A673 (cell line): ENCODE data around the gene NETO1. TPM values are rescaled to one million over a fixed set of nuclear protein-coding genes. Genes with fewer than 3 reads are reported as not detected.

Experiments used
- BruUV-seq: library from RNA; stranded (reverse); fragments of 400-500 nt; replicated peaks from 2 replicates; lab custom pipeline; 2021; lab: Mats Ljungman, UMichigan
- CTCF ChIA-PET: fragments of 300-600 bp; sonication (Branson Sonifier 250); formaldehyde crosslinking; loops from one replicate; lab custom pipeline; 2022; ENCODE audit warnings: antibody characterized with exemption; lab: Charles Lee
- POLR2A ChIA-PET: fragments of 300-600 bp; sonication (Branson Sonifier 250); formaldehyde crosslinking; loops from one replicate; lab custom pipeline; 2022; ENCODE audit warnings: antibody characterized with exemption; ENCODE audit not compliant: low non-redundant PET; lab: Charles Lee
- DNase-seq: peaks from one replicate; pipeline ENCODE4 v3.0.0-alpha.2; 2015; ENCODE audit warnings: low spot score
- H3K27ac ChIP-seq: fragments of 200-600 bp; sonication (generic); 2 replicates; pipeline ENCODE4 v1.5.1; 2016; ENCODE audit warnings: mixed run types, low read depth, mild to moderate bottlenecking, mixed read lengths, antibody characterized with exemption, low read length; ENCODE audit not compliant: poor library complexity, severe bottlenecking
- H3K27me3 ChIP-seq: fragments of 200-600 bp; sonication (generic); replicated peaks from 2 replicates; pipeline ENCODE4 v1.6.1; 2017; ENCODE audit warnings: mixed run types, low read depth, mild to moderate bottlenecking, mixed read lengths, antibody characterized with exemption, low read length; ENCODE audit not compliant: insufficient read depth, poor library complexity
- H3K36me3 ChIP-seq: fragments of 200-600 bp; sonication (generic); 2 replicates; pipeline ENCODE4 v1.6.1; 2016; ENCODE audit warnings: mixed run types, mild to moderate bottlenecking, mixed read lengths, antibody characterized with exemption, low read length; ENCODE audit not compliant: insufficient read depth, poor library complexity, severe bottlenecking
- H3K4me1 ChIP-seq: fragments of 200-600 bp; sonication (generic); 2 replicates; pipeline ENCODE4 v1.6.1; 2017; ENCODE audit warnings: mixed run types, mild to moderate bottlenecking, mixed read lengths, antibody characterized with exemption, low read length; ENCODE audit not compliant: insufficient read depth, poor library complexity, severe bottlenecking
- H3K4me3 ChIP-seq: fragments of 200-600 bp; sonication (generic); 2 replicates; pipeline ENCODE4 v1.5.1; 2016; ENCODE audit warnings: low read depth, mixed run types, mild to moderate bottlenecking, mixed read lengths, low read length; ENCODE audit not compliant: poor library complexity, severe bottlenecking
- H3K9me3 ChIP-seq: fragments of 200-600 bp; sonication (generic); 2 replicates; pipeline ENCODE4 v1.6.1; 2016; ENCODE audit warnings: mixed run types, low read depth, mild to moderate bottlenecking, mixed read lengths, antibody characterized with exemption, low read length; ENCODE audit not compliant: poor library complexity, severe bottlenecking
- CTCF ChIP-seq: fragments of 300-800, 200-600 bp; sonication (generic); conservative IDR thresholded peaks from 2 replicates; pipeline ENCODE4 v1.5.1; 2017; ENCODE audit warnings: low read depth, mild to moderate bottlenecking, antibody characterized with exemption, low read length, moderate library complexity, mixed read lengths
- EZH2 ChIP-seq: fragments of 200-600 bp; sonication (generic); IDR thresholded peaks from 2 replicates; pipeline ENCODE4 v1.6.1; 2017; ENCODE audit warnings: borderline replicate concordance, low read depth, mild to moderate bottlenecking, mixed read lengths, antibody characterized with exemption, low read length; ENCODE audit not compliant: poor library complexity, severe bottlenecking
- intact Hi-C: fragments of 100-400 bp; cut with micrococcal nuclease; formaldehyde crosslinking; loops from one replicate; pipeline ENCODE4 v1.10.0; 2022; ENCODE audit not compliant: unreplicated experiment
- total RNA-seq: library from RNA; stranded (reverse); gene quantifications from 2 replicates; pipeline ENCODE4 v1.2.3, GENCODE V29; 2021

NETO1 gene
- total RNA-seq, 1 experiment from 2014 or later, result 12.1 TPM

- H3K4me3 ChIP-seq, result no peak overlapping the region
- POLR2A ChIA-PET, result no interaction called here
- H3K27me3 ChIP-seq, result peaks cover 3% of the 10 kb centered on the region
- H3K27ac ChIP-seq, result no peak overlapping the region
- CTCF ChIA-PET, result no interaction called here
- H3K4me1 ChIP-seq, result no peaks in the 10 kb centered on the region
- no peaks in the 10 kb centered on the region for H3K9me3 ChIP-seq
- no peak for DNase-seq
- intact Hi-C loops, result no loop called here
- BruUV-seq, result no TSS peak
- TF ChIP-seq EZH2 (no peak), CTCF (no peak)
- no peaks in the 10 kb centered on the region for H3K36me3 ChIP-seq
These were observed 125.8 kb downstream of the NETO1 start for GRCh38 chr18:72742002-72742401.

GRCh38 chr18:72738136-72738535, 129.7 kb downstream of the NETO1 start:
- CTCF ChIA-PET, result no interaction called here

GRCh38 chr18:72727776-72728175, 140.0 kb downstream of the NETO1 start:
- intact Hi-C loops, result loop anchor here (2.0 kb wide), 1 partner anchor 47 kb away; no protein-coding TSS in a partner anchor
- ChIA-PET CTCF (no interaction called here), POLR2A (no interaction called here)
- no TSS peak for BruUV-seq
- Histone ChIP-seq H3K27me3 (no peaks in the 10 kb centered on the region), H3K36me3 (no peaks in the 10 kb centered on the region), H3K4me1 (no peaks in the 10 kb centered on the region), H3K9me3 (no peaks in the 10 kb centered on the region), H3K4me3 (no peak overlapping the region), H3K27ac (no peak overlapping the region)
- DNase-seq, result no peak
- TF ChIP-seq EZH2 (no peak), CTCF (no peak)

More at GRCh38 chr18:72738136-72738535, 129.7 kb downstream of the NETO1 start:
- TF ChIP-seq EZH2 (no peak), CTCF (no peak)
- H3K27me3 ChIP-seq, result peaks cover 3% of the 10 kb centered on the region
- no TSS peak for BruUV-seq
- H3K4me1 ChIP-seq, result no peaks in the 10 kb centered on the region
- H3K4me3 ChIP-seq, result no peak overlapping the region
- H3K27ac ChIP-seq, result no peak overlapping the region
- no peaks in the 10 kb centered on the region for H3K36me3 ChIP-seq
- no peaks in the 10 kb centered on the region for H3K9me3 ChIP-seq
- POLR2A ChIA-PET, result no interaction called here
- DNase-seq, result no peak
- intact Hi-C loops, result no loop called here
